H1 (cell line): ENCODE data around the gene VPS35. TPM values are rescaled to one million over a fixed set of nuclear protein-coding genes. Genes with fewer than 3 reads are reported as not detected.

Experiments
- CTCF ChIA-PET: fragments of 300-600 bp; sonication (Branson Sonifier 250); formaldehyde crosslinking; loops from one replicate; lab custom pipeline; 2021; ENCODE audit not compliant: partially characterized antibody; lab: Charles Lee
- POLR2A ChIA-PET: fragments of 300-600 bp; sonication (Branson Sonifier 250); formaldehyde crosslinking; loops from one replicate; lab custom pipeline; 2021; ENCODE audit warnings: inconsistent platforms; ENCODE audit not compliant: partially characterized antibody; lab: Charles Lee
- DNase-seq, 2 experiments: peaks; one replicate each; pipeline versions ENCODE4 v3.0.0 to v3.0.0-alpha.2; 2010 to 2022; ENCODE audit warnings: low spot score in 2 of 2, low read depth in 1 of 2, mixed read lengths in 1 of 2
- FAIRE-seq: peaks from 2 replicates; lab custom pipeline; 2011; peaks lifted over from hg19 to GRCh38; lab: Jason Lieb, UNC
- H2AFZ ChIP-seq: 2 replicates; pipeline ENCODE4 v1.8.1; 2012; ENCODE audit warnings: low read length, inconsistent platforms
- H2AK5ac ChIP-seq: 2 replicates; pipeline ENCODE4 v1.6.1; 2013; ENCODE audit warnings: low read depth, low read length
- H2BK120ac ChIP-seq: replicated peaks from 2 replicates; pipeline ENCODE3; 2013; ENCODE audit warnings: low read depth, low read length, inconsistent platforms
- H2BK12ac ChIP-seq: 2 replicates; pipeline ENCODE4 v1.6.1; 2013; ENCODE audit warnings: low read depth, low read length
- H2BK15ac ChIP-seq: 2 replicates; pipeline ENCODE4 v1.6.1; 2013; ENCODE audit warnings: low read length
- H2BK20ac ChIP-seq: 2 replicates; pipeline ENCODE4 v1.6.1; 2013; ENCODE audit warnings: low read length
- H2BK5ac ChIP-seq: 2 replicates; pipeline ENCODE4 v1.6.1; 2013; ENCODE audit warnings: low read depth, low read length
- H3K14ac ChIP-seq: 2 replicates; pipeline ENCODE4 v1.6.1; 2013; ENCODE audit warnings: inconsistent platforms; ENCODE audit not compliant: insufficient read length
- H3K18ac ChIP-seq: 2 replicates; pipeline ENCODE4 v1.6.1; 2013; ENCODE audit warnings: low read length; ENCODE audit errors: extremely low read depth
- H3K23ac ChIP-seq: 2 replicates; pipeline ENCODE4 v1.6.1; 2013; ENCODE audit warnings: inconsistent platforms; ENCODE audit not compliant: insufficient read length
- H3K23me2 ChIP-seq: 2 replicates; pipeline ENCODE4 v1.6.1; 2013; ENCODE audit warnings: low read depth, low read length
- H3K27ac ChIP-seq: 2 replicates; pipeline ENCODE4 v1.6.1; 2011; ENCODE audit warnings: low read depth, low read length, inconsistent platforms
- H3K27me3 ChIP-seq, 4 experiments: replicated peaks in 1 of 4; 1 replicate in 1 of 4; 2 replicates in 3 of 4; pipeline versions ENCODE4 v1.6.1 to v1.8.1; 2011 to 2013; ENCODE audit warnings: low read length in 3 of 4, mild to moderate bottlenecking in 3 of 4, inconsistent platforms in 2 of 4, mixed read lengths in 2 of 4, moderate library complexity in 1 of 4; ENCODE audit not compliant: control insufficient read depth in 3 of 4, insufficient read depth in 3 of 4; ENCODE audit errors: extremely low read depth in 1 of 4
- H3K36me3 ChIP-seq, 4 experiments: 2 replicates each; pipeline versions ENCODE4 v1.6.1 to v1.8.1; 2011 to 2013; ENCODE audit warnings: mild to moderate bottlenecking in 4 of 4, low read length in 3 of 4, moderate library complexity in 2 of 4, control low read depth in 1 of 4, inconsistent platforms in 1 of 4; ENCODE audit not compliant: insufficient read depth in 4 of 4, control insufficient read depth in 2 of 4
- H3K4ac ChIP-seq: replicated peaks from 2 replicates; pipeline ENCODE3; 2013; ENCODE audit warnings: low read length, low read depth, mixed read lengths, inconsistent platforms; ENCODE audit not compliant: insufficient read length
- H3K4me1 ChIP-seq, 4 experiments: replicated peaks in 1 of 4; 1 replicate in 1 of 4; 2 replicates in 3 of 4; pipeline versions ENCODE4 v1.6.1 to v1.8.1; 2011 to 2013; ENCODE audit warnings: low read length in 3 of 4, inconsistent platforms in 2 of 4, mixed read lengths in 1 of 4; ENCODE audit not compliant: insufficient read depth in 4 of 4, control insufficient read depth in 3 of 4
- H3K4me2 ChIP-seq, 2 experiments: 2 replicates each; pipeline versions ENCODE4 v1.6.1 to v1.8.1; 2011 to 2013; ENCODE audit warnings: low read depth in 2 of 2, low read length in 2 of 2, control low read depth in 1 of 2, inconsistent platforms in 1 of 2, mild to moderate bottlenecking in 1 of 2; ENCODE audit not compliant: insufficient read depth in 1 of 2
- H3K4me3 ChIP-seq, 4 experiments: fragments of 200-600, 300-600 bp in 1 of 4; sonication (generic), shearing (Covaris generic), sonication (Bioruptor Twin) in 1 of 4; 2 replicates each; pipeline versions ENCODE4 v1.5.1 to v1.8.1; 2011 to 2016; ENCODE audit warnings: low read length in 4 of 4, low read depth in 3 of 4, control low read depth in 2 of 4, inconsistent platforms in 2 of 4, mild to moderate bottlenecking in 2 of 4, mixed read lengths in 1 of 4, moderate library complexity in 1 of 4; ENCODE audit not compliant: insufficient read depth in 2 of 4; ENCODE audit errors: extremely low read depth in 1 of 4
- H3K56ac ChIP-seq: replicated peaks from 2 replicates; pipeline ENCODE3; 2013; ENCODE audit warnings: low read depth, mild to moderate bottlenecking, mixed read lengths, low read length, inconsistent platforms; ENCODE audit not compliant: insufficient read length
- H3K79me1 ChIP-seq: 2 replicates; pipeline ENCODE4 v1.6.1; 2013; ENCODE audit warnings: low read depth, low read length, control low read depth
- H3K79me2 ChIP-seq, 2 experiments: 2 replicates each; pipeline versions ENCODE4 v1.6.1 to v1.8.1; 2012 to 2013; ENCODE audit warnings: low read length in 2 of 2, mild to moderate bottlenecking in 2 of 2, inconsistent platforms in 1 of 2; ENCODE audit not compliant: insufficient read depth in 2 of 2, control insufficient read depth in 1 of 2
- H3K9ac ChIP-seq, 4 experiments: replicated peaks in 1 of 4; 1 replicate in 1 of 4; 2 replicates in 3 of 4; pipeline versions ENCODE4 v1.6.1 to v1.8.1; 2011 to 2013; ENCODE audit warnings: low read depth in 3 of 4, low read length in 3 of 4, control low read depth in 2 of 4, mild to moderate bottlenecking in 2 of 4, moderate library complexity in 2 of 4, inconsistent platforms in 1 of 4; ENCODE audit errors: extremely low read depth in 1 of 4
- H3K9me3 ChIP-seq, 2 experiments: 2 replicates each; pipeline versions ENCODE4 v1.6.1 to v1.8.1; 2012 to 2013; ENCODE audit warnings: mild to moderate bottlenecking in 2 of 2, moderate library complexity in 2 of 2, control low read depth in 1 of 2, inconsistent platforms in 1 of 2, low read depth in 1 of 2, low read length in 1 of 2, mixed read lengths in 1 of 2; ENCODE audit not compliant: insufficient read depth in 2 of 2
- H4K20me1 ChIP-seq, 2 experiments: replicated peaks in 1 of 2; 2 replicates each; pipeline versions ENCODE3 to v1.8.1; 2011 to 2013; ENCODE audit warnings: inconsistent platforms in 2 of 2, low read length in 2 of 2, mild to moderate bottlenecking in 1 of 2; ENCODE audit not compliant: insufficient read depth in 2 of 2, control insufficient read depth in 1 of 2
- H4K5ac ChIP-seq: 2 replicates; pipeline ENCODE4 v1.6.1; 2013; ENCODE audit warnings: low read length, low read depth, mixed read lengths, inconsistent platforms; ENCODE audit not compliant: insufficient read length
- H4K8ac ChIP-seq: 2 replicates; pipeline ENCODE4 v1.8.0; 2013; ENCODE audit warnings: mild to moderate bottlenecking, moderate library complexity, low read length, inconsistent platforms; ENCODE audit not compliant: insufficient read depth; ENCODE audit errors: extremely low read depth
- H4K91ac ChIP-seq: replicated peaks from 2 replicates; pipeline ENCODE3; 2013; ENCODE audit warnings: low read length, mixed read lengths, inconsistent platforms; ENCODE audit not compliant: insufficient read length
- KDM5A ChIP-seq: fragments of 200-600 bp; IDR thresholded peaks from 2 replicates; pipeline ENCODE4 v1.7.1; 2012; ENCODE audit warnings: mild to moderate bottlenecking, low read length, inconsistent platforms, mixed read lengths
- RAD21 ChIP-seq, 2 experiments: IDR thresholded peaks in 1 of 2; conservative IDR thresholded peaks in 1 of 2; 2 replicates each; pipeline ENCODE4 v1.6.1; 2011; ENCODE audit warnings: low read depth in 2 of 2, low read length in 2 of 2, improper control_type of control experiment in 1 of 2, inconsistent platforms in 1 of 2, mild to moderate bottlenecking in 1 of 2, moderate library complexity in 1 of 2
- RNF2 ChIP-seq: fragments of 200-900, 300-1000 bp; sonication (generic); IDR thresholded peaks from 2 replicates; pipeline ENCODE4 v1.7.1; 2016; ENCODE audit warnings: borderline replicate concordance, low read depth, mild to moderate bottlenecking, antibody characterized with exemption, low read length; ENCODE audit not compliant: poor library complexity, severe bottlenecking; ENCODE audit errors: missing control alignments
- RXRA ChIP-seq: IDR thresholded peaks from 2 replicates; pipeline ENCODE4 v1.6.1; 2011; ENCODE audit warnings: low read depth, mild to moderate bottlenecking, low read length, moderate library complexity; ENCODE audit not compliant: insufficient read depth
- TCF12 ChIP-seq: IDR thresholded peaks from 2 replicates; pipeline ENCODE4 v1.6.1; 2011; ENCODE audit warnings: low read depth, mild to moderate bottlenecking, low read length
- ZNF274 ChIP-seq: IDR thresholded peaks from 2 replicates; pipeline ENCODE4 v1.7.0; 2012; ENCODE audit warnings: low read length, borderline replicate concordance; ENCODE audit errors: extremely low read depth
- WGBS, 2 experiments: shearing (Covaris generic) in 1 of 2; methylation state at CpG; one replicate each; pipeline versions ENCODE4 v1.1.6 to v1.1.7; 2013 to 2015; ENCODE audit warnings: low lambda C conversion rate in 2 of 2, mixed read lengths in 2 of 2, inconsistent platforms in 1 of 2, low coverage in 1 of 2, missing lambda C conversion rate in 1 of 2; ENCODE audit not compliant: insufficient replicate concordance in 2 of 2, insufficient coverage in 1 of 2, insufficient read length in 1 of 2; ENCODE audit errors: extremely low coverage in 1 of 2, missing lambda C conversion rate in 1 of 2; 5-methylcytosine and 5-hydroxymethylcytosine counted together
- polyA plus RNA-seq, 7 experiments: library from polyadenylated mRNA; depleted of rRNA in 3 of 7; stranded (reverse) in 5 of 7; unstranded in 2 of 7; fragments of >200 nt in 5 of 7; fragments of 200-250 nt in 2 of 7; gene quantifications; 1 replicate in 5 of 7; 2 replicates in 1 of 7; 4 replicates in 1 of 7; pipeline versions ENCODE4 v1.2.1 to v1.2.3, GENCODE V29; 2011 to 2013; ENCODE audit warnings: missing spikeins in 2 of 7, mixed read lengths in 2 of 7
- total RNA-seq: library from RNA; stranded (reverse); fragmentation: NEBNext Ultra II Directional; extraction: Animal tissue kit (Norgen Biotek cat#: 25700); gene quantifications from 2 replicates; pipeline ENCODE4 v1.2.1, GENCODE V29; 2021

Gene VPS35
- total and polyA plus RNA-seq, 2 of the 8 experiments (the other 6 are each of a cell fraction or from before 2014, with no cell fraction given): 10.3 to 66.9 TPM

DNA sequence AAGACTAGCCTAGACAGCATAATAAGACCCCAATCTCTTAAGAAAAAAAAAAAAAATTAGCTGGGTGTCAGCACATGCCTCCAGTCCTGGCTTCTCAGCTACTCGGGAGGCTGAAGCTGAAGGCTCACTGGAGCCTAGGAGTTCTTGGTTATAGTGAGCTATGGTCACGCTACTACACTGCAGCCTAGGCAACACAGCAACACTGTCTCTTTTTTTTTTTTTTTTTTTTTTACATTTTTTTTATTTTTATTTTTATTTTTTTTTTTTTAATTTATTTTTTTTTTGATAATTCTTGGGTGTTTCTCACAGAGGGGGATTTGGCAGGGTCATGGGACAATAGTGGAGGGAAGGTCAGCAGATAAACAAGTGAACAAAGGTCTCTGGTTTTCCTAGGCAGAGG lies 4.6 kb upstream of the VPS35 start:
- H2BK15ac ChIP-seq: no peak overlapping the region
- peaks cover 21 to 66% (median 51%) of the 10 kb centered on the region in 4 experiments for H3K36me3 ChIP-seq
- H3K4me2 ChIP-seq: no peak overlapping the region
- H3K27me3 ChIP-seq: no peaks in the 10 kb centered on the region
- no peak overlapping the region for H4K8ac ChIP-seq
- H2BK20ac ChIP-seq: no peak overlapping the region
- no peaks in the 10 kb centered on the region for H3K79me1 ChIP-seq
- no peak overlapping the region for H2AFZ ChIP-seq
- H3K27ac ChIP-seq: no peak overlapping the region
- H3K23ac ChIP-seq: no peak overlapping the region
- no peak overlapping the region for H2BK5ac ChIP-seq
- H3K4ac ChIP-seq: no peak overlapping the region
- H3K23me2 ChIP-seq: peaks cover 10% of the 10 kb centered on the region
- H4K20me1 ChIP-seq: peaks cover 12 to 16% of the 10 kb centered on the region in 2 experiments
- no peak for FAIRE-seq
- H2BK12ac ChIP-seq: no peak overlapping the region
- WGBS, 2 experiments: 100% methylated on average over 2 of the region's 2 CpGs; no CpG with 5 or more reads in 1 of the 2 experiments
- H3K18ac ChIP-seq: no peak overlapping the region
- H2BK120ac ChIP-seq: no peak overlapping the region
- ChIA-PET CTCF (interaction anchor here (0.6 to 1.5 kb wide), 4 partner anchors 17 to 96 kb away, joined by 3 to 4 read pairs (median 4); no protein-coding TSS in a partner anchor), POLR2A (interaction anchor here (0.6 to 0.8 kb wide), 3 partner anchors 39 to 221 kb away, joined by 3 to 4 read pairs (median 3); no protein-coding TSS in a partner anchor)
- no peak for TF ChIP-seq ZNF274
- TF ChIP-seq KDM5A: no peak
- no peak for TF ChIP-seq TCF12
- TF ChIP-seq RXRA: no peak
- TF ChIP-seq RNF2: no peak
- TF ChIP-seq RAD21 (IDR thresholded peaks at IDR 0.05 in 1 of 2, conservative IDR thresholded peaks at IDR 0.05 in 1 of 2; ENCODE audit: low read depth in 2 of 2, low read length in 2 of 2): no peak
- no peak overlapping the region for H3K4me3 ChIP-seq
- no peak overlapping the region for H4K5ac ChIP-seq
- no peak overlapping the region for H2AK5ac ChIP-seq
- peaks cover 11 to 33% of the 10 kb centered on the region in 2 experiments; a peak in 3 of 4 replicates for H3K79me2 ChIP-seq
- H3K56ac ChIP-seq: no peak overlapping the region
- peaks cover 0 to 8% (median 3%) of the 10 kb centered on the region in 4 experiments; a peak in 4 of 7 replicates for H3K4me1 ChIP-seq
- H3K14ac ChIP-seq: no peak overlapping the region
- DNase-seq: no peak
- H3K9me3 ChIP-seq: no peaks in the 10 kb centered on the region
- no peak overlapping the region for H3K9ac ChIP-seq
- H4K91ac ChIP-seq: no peak overlapping the region
